ENCODE data around the gene FRMD4A.

Gene FRMD4A

DNA sequence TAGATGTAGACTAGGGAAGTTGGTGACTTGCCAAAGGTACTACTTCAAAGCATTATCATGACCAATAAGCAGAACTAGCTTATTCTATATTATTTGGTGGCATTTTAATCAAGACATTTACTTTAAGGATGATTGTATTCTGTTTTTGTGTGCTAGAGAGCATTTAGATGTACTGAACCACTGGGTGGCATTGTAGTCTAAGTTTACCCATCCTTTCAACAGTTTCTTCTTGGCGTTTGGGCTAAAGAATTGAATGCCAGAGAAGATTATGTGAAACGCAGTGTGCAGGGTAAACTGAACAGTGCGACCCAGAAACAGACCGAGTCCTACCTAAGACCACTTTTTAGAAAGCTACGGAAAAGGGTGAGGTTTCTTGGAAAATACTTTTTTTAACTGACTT, 717.2 kb downstream of the FRMD4A start:
- no peaks in the 10 kb centered on the region for H3K27me3 ChIP-seq (ENCODE audit: control insufficient read depth, insufficient read depth, low read length, poor library complexity, severe bottlenecking)
- no peaks in the 10 kb centered on the region for H3K9me3 ChIP-seq (ENCODE audit: control insufficient read depth, low read length)
- no peak overlapping the region for H3K27ac ChIP-seq (ENCODE audit: insufficient read depth, low read depth, low read length, poor library complexity, severe bottlenecking)
- 69 to 74% methylated on average over 2 to 4 of the region's 5 CpGs for WGBS, 2 experiments
- H3K4me3 ChIP-seq (ENCODE audit: insufficient read depth, low read depth, low read length) = no peak overlapping the region
- peaks cover 21% of the 10 kb centered on the region for H3K4me1 ChIP-seq (ENCODE audit: control insufficient read depth, insufficient read depth, low read length)
- H3K36me3 ChIP-seq (ENCODE audit: control insufficient read depth, insufficient read depth, low read length) = peaks cover 10% of the 10 kb centered on the region

DNA sequence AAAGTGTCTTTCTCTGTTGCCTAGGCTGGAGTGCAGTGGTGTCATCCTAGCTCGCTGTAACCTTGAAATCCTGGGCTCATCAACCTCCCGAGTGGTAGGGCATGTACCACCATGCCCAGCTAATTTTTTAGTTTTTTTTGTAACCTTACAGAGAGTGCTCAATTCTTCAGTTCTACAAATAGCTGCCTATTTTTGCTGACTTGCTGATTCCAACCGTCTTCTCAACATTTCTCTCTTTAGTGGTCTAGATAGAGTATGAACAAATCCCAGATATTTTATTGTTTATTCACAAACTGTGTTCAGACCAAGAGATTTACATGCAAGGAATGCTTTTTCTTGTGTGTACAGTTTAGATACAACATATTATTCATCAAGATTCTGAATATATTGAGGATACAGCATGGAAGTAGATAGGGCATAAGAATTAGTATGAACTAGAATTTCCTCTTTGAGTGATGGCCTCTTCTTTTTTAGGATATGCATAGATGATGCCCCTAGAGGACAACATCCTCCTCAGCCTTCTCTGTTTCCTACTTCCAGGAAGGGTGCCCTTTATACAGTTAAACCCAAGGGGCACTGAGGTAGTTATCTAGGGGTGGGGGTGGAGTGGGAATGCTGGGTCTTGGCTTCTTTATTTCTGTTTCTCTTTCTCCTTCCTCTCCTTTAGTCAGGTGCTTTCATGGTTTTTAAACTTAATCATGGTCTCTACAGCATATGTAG, 717.9 kb downstream of the FRMD4A start:
- peaks cover 10% of the 10 kb centered on the region for H3K36me3 ChIP-seq (ENCODE audit: control insufficient read depth, insufficient read depth, low read length)

DNA sequence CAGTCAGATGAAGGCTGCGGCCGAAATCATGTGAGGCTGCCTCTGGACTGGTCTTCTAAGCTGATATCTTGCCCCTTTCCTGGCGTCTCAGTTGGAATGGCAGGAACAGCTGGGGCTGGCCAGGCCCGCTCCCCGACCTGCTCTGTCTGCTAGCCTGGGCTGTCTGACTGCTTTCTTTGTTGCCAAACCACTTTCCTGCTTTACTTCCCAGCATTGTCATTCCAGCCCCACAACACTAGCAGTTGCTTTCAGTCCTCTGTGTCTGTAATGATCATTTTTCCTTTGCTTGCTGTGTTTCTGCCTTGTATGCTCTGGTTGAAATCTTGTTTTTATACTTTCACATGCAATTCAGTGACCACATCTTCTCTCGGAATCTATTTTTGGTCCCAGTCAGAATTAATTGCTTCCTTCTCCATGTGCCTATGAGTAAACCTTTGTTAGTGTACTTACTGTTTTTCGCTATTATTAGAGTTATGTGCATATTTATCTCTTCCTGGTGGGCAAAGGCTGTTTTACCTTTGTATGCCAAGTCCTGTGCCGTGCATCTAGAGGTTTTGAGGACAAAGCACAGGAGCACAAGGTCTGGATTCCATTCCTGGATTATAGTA, 722.4 kb downstream of the FRMD4A start:
- 88 to 93% methylated on average over 8 of the region's 8 CpGs for WGBS, 2 experiments
- Histone ChIP-seq H3K4me3 (ENCODE audit: insufficient read depth, low read depth, low read length) (no peak overlapping the region), H3K27ac (ENCODE audit: insufficient read depth, low read depth, low read length, poor library complexity, severe bottlenecking) (no peak overlapping the region)

More for the DNA sequence above, 717.9 kb downstream of the FRMD4A start:
- H3K4me3 ChIP-seq (ENCODE audit: insufficient read depth, low read depth, low read length) = no peak overlapping the region
- no peak overlapping the region for H3K27ac ChIP-seq (ENCODE audit: insufficient read depth, low read depth, low read length, poor library complexity, severe bottlenecking)
- WGBS, 2 experiments = 95 to 98% methylated on average over 2 to 3 of the region's 3 CpGs
- no peaks in the 10 kb centered on the region for H3K27me3 ChIP-seq (ENCODE audit: control insufficient read depth, insufficient read depth, low read length, poor library complexity, severe bottlenecking)
- no peaks in the 10 kb centered on the region for H3K9me3 ChIP-seq (ENCODE audit: control insufficient read depth, low read length)
- H3K4me1 ChIP-seq (ENCODE audit: control insufficient read depth, insufficient read depth, low read length) = peaks cover 21% of the 10 kb centered on the region

DNA sequence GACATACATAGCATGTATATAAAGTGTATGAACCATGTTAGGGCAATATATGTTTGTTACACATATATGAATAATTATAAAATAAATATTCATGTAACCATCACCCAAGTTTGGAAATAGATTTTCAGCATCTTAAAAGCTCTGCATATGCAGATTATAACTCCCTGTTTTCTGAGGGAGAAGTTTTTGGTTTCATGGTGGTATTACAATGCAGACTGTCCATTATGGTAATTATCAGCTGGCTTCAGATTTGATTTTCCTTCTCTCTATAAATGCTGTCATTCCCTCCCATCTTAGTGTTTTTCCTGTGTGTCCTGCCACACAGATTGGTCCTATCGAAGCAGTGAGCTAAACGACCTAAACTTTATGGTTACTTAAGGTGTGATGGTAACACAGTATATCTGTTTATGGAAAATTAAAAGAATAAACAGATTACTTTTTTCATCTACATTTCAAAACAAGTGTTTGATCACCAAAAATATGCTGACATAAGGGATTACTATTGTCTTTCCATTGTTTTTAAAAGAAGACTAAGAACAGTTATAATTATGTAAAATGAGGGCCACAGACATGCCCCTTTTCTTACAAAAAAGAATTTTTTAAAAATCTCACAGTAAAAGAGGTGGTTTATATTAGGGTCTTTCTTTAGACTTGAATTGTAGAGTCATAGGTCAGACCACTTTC, 726.2 kb downstream of the FRMD4A start:
- H3K9me3 ChIP-seq (ENCODE audit: control insufficient read depth, low read length) = no peaks in the 10 kb centered on the region
- no peak overlapping the region for H3K27ac ChIP-seq (ENCODE audit: insufficient read depth, low read depth, low read length, poor library complexity, severe bottlenecking)
- H3K27me3 ChIP-seq (ENCODE audit: control insufficient read depth, insufficient read depth, low read length, poor library complexity, severe bottlenecking) = no peaks in the 10 kb centered on the region
- 93 to 100% methylated on average over 1 to 2 of the region's 2 CpGs for WGBS, 2 experiments
- H3K36me3 ChIP-seq (ENCODE audit: control insufficient read depth, insufficient read depth, low read length) = peaks cover 7% of the 10 kb centered on the region
- no peak overlapping the region for H3K4me3 ChIP-seq (ENCODE audit: insufficient read depth, low read depth, low read length)
- H3K4me1 ChIP-seq (ENCODE audit: control insufficient read depth, insufficient read depth, low read length) = no peaks in the 10 kb centered on the region

More for the DNA sequence above, 722.4 kb downstream of the FRMD4A start:
- Histone ChIP-seq H3K27me3 (ENCODE audit: control insufficient read depth, insufficient read depth, low read length, poor library complexity, severe bottlenecking) (no peaks in the 10 kb centered on the region), H3K4me1 (ENCODE audit: control insufficient read depth, insufficient read depth, low read length) (no peaks in the 10 kb centered on the region), H3K36me3 (ENCODE audit: control insufficient read depth, insufficient read depth, low read length) (peaks cover 10% of the 10 kb centered on the region), H3K9me3 (ENCODE audit: control insufficient read depth, low read length) (no peaks in the 10 kb centered on the region)

GRCh38 chr10:13597909-13598308, 732.8 kb downstream of the FRMD4A start:
- H3K4me3 ChIP-seq (ENCODE audit: insufficient read depth, low read depth, low read length) = no peak overlapping the region
- H3K9me3 ChIP-seq (ENCODE audit: control insufficient read depth, low read length) = no peaks in the 10 kb centered on the region
- 83 to 97% methylated on average over 1 to 4 of the region's 5 CpGs for WGBS, 2 experiments
- H3K27ac ChIP-seq (ENCODE audit: insufficient read depth, low read depth, low read length, poor library complexity, severe bottlenecking) = no peak overlapping the region
- H3K27me3 ChIP-seq (ENCODE audit: control insufficient read depth, insufficient read depth, low read length, poor library complexity, severe bottlenecking) = no peaks in the 10 kb centered on the region
- H3K36me3 ChIP-seq (ENCODE audit: control insufficient read depth, insufficient read depth, low read length) = no peaks in the 10 kb centered on the region
- no peaks in the 10 kb centered on the region for H3K4me1 ChIP-seq (ENCODE audit: control insufficient read depth, insufficient read depth, low read length)

DNA sequence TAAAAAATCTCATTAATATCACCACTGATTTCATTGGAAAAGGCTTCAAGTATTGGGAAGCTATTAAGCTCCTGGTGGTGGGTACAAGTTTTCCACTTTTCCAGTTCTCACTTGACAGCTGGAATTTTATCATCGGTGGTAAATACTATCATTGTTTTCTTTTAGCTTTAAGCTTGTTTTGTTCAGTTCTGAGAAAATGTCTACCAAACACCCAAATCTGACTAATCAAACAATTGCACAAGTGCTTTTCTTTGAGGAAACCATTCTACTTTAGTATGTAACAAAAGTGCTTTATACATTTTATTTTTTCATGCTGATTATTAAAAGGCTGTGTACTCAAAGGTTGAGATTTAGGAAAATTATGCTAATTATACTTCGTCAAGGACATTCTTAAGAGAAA, 736.1 kb downstream of the FRMD4A start:
- Histone ChIP-seq H3K4me1 (ENCODE audit: control insufficient read depth, insufficient read depth, low read length) (no peaks in the 10 kb centered on the region), H3K27ac (ENCODE audit: insufficient read depth, low read depth, low read length, poor library complexity, severe bottlenecking) (no peak overlapping the region), H3K9me3 (ENCODE audit: control insufficient read depth, low read length) (no peaks in the 10 kb centered on the region), H3K4me3 (ENCODE audit: insufficient read depth, low read depth, low read length) (no peak overlapping the region), H3K36me3 (ENCODE audit: control insufficient read depth, insufficient read depth, low read length) (no peaks in the 10 kb centered on the region), H3K27me3 (ENCODE audit: control insufficient read depth, insufficient read depth, low read length, poor library complexity, severe bottlenecking) (no peaks in the 10 kb centered on the region)
- WGBS, 2 experiments = 96 to 100% methylated on average over 2 of the region's 2 CpGs
